GM18508 (cell line): ENCODE data around the gene NSMF.

Source experiments
- ATAC-seq: cut with Tn5 transposase; IDR thresholded peaks from one replicate; pipeline ENCODE4 v1.9.1; 2021; ENCODE audit warnings: moderate number of reproducible peaks; ENCODE audit not compliant: insufficient read depth, unreplicated experiment

The NSMF gene

GRCh38 chr9:137398561-137399468 is 60.3 kb downstream of the NSMF start:
- no peak for ATAC-seq

- ATAC-seq: no peak
Observed at GRCh38 chr9:137397675-137398423, 61.3 kb downstream of the NSMF start.
